Caco-2 (cell line): ENCODE results near the gene HOXD11. TPM values are rescaled to one million over a fixed set of nuclear protein-coding genes. Genes with fewer than 3 reads are reported as not detected.

ENCODE experiments used
- BruUV-seq: library from RNA; stranded (reverse); fragments of 400-500 nt; replicated peaks from 2 replicates; lab custom pipeline; 2021; lab: Mats Ljungman, UMichigan
- CTCF ChIA-PET: fragments of 300-600 bp; sonication (Branson Sonifier 250); formaldehyde crosslinking; loops from one replicate; lab custom pipeline; 2022; ENCODE audit warnings: antibody characterized with exemption; lab: Charles Lee
- POLR2A ChIA-PET: fragments of 300-600 bp; sonication (Branson Sonifier 250); formaldehyde crosslinking; loops from one replicate; lab custom pipeline; 2022; ENCODE audit warnings: antibody characterized with exemption; lab: Charles Lee
- DNase-seq, 2 experiments: peaks; one replicate each; pipeline versions ENCODE4 v3.0.0 to v3.0.0-alpha.2; 2020 to 2022
- H3K27me3 ChIP-seq: replicated peaks from 2 replicates; pipeline ENCODE4 v1.6.0; 2011; ENCODE audit warnings: low read length; ENCODE audit not compliant: control insufficient read depth, insufficient read depth
- H3K36me3 ChIP-seq: 2 replicates; pipeline ENCODE4 v1.5.1; 2011; ENCODE audit warnings: low read length; ENCODE audit not compliant: control insufficient read depth, insufficient read depth
- H3K4me1 ChIP-seq: fragments of 250-450 bp; sonication (Bioruptor Pico); 2 replicates; pipeline ENCODE4 v1.5.1; 2020; ENCODE audit warnings: mild to moderate bottlenecking
- H3K4me3 ChIP-seq: 2 replicates; pipeline ENCODE4 v1.5.1; 2011; ENCODE audit warnings: low read depth, mild to moderate bottlenecking, control low read depth, low read length
- H3K9me3 ChIP-seq: fragments of 250-450 bp; sonication (Bioruptor Pico); 2 replicates; pipeline ENCODE4 v1.5.1; 2020; ENCODE audit warnings: mild to moderate bottlenecking, moderate library complexity
- H3K27ac Mint-ChIP-seq: one replicate; pipeline ENCODE4 v1.8.0; 2022; ENCODE audit warnings: mixed read lengths; ENCODE audit not compliant: unreplicated experiment
- H3K27me3 Mint-ChIP-seq: one replicate; pipeline ENCODE4 v1.8.0; 2022; ENCODE audit warnings: mixed read lengths; ENCODE audit not compliant: insufficient read depth, unreplicated experiment
- H3K36me3 Mint-ChIP-seq: one replicate; pipeline ENCODE4 v1.8.0; 2022; ENCODE audit warnings: mild to moderate bottlenecking, mixed read lengths; ENCODE audit not compliant: insufficient read depth, unreplicated experiment
- H3K4me1 Mint-ChIP-seq: one replicate; pipeline ENCODE4 v1.8.0; 2022; ENCODE audit warnings: low read depth, mixed read lengths; ENCODE audit not compliant: unreplicated experiment
- H3K4me3 Mint-ChIP-seq: one replicate; pipeline ENCODE4 v1.8.0; 2022; ENCODE audit warnings: mild to moderate bottlenecking, moderate library complexity, mixed read lengths; ENCODE audit not compliant: unreplicated experiment
- H3K9me3 Mint-ChIP-seq: one replicate; pipeline ENCODE4 v1.8.0; 2022; ENCODE audit warnings: mixed read lengths; ENCODE audit not compliant: unreplicated experiment
- intact Hi-C: fragments of 100-400 bp; cut with micrococcal nuclease; formaldehyde crosslinking; loops from one replicate; pipeline ENCODE4 v1.10.0; 2022; ENCODE audit not compliant: unreplicated experiment
- total RNA-seq: library from RNA; stranded (reverse); gene quantifications from 2 replicates; pipeline ENCODE4 v1.2.3, GENCODE V29; 2022
- TF ChIP-seq, protein P1 (sequence below), 2 experiments: fragments of 200-600 bp in 1 of 2; IDR thresholded peaks; 1 replicate in 1 of 2; 2 replicates in 1 of 2; pipeline versions ENCODE4 v1.5.1 to v1.8.0; 2011 to 2022; ENCODE audit warnings: antibody characterized with exemption in 1 of 2, control low read depth in 1 of 2, inconsistent platforms in 1 of 2, low read depth in 1 of 2, low read length in 1 of 2, mild to moderate bottlenecking in 1 of 2, moderate library complexity in 1 of 2; ENCODE audit not compliant: insufficient read depth in 1 of 2, severe bottlenecking in 1 of 2, unreplicated experiment in 1 of 2

HOXD11 gene
- total RNA-seq, 1 experiment from 2014 or later, result not detected

DNA sequence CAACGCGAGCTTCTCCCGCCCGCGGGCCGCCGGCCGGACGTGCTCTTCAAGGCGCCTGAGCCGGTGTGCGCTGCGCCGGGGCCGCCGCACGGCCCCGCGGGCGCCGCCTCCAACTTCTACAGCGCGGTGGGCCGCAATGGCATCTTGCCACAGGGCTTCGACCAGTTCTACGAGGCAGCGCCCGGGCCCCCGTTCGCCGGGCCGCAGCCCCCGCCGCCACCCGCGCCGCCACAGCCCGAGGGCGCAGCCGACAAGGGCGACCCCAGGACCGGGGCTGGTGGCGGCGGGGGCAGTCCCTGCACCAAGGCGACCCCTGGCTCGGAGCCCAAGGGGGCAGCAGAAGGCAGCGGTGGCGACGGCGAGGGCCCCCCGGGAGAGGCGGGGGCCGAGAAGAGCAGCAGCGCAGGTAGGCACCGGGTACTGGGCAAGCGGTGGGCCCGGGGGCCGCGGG, 676 bp downstream of the HOXD11 start:
- intact Hi-C loops, result no loop called here
- H3K9me3 ChIP-seq, result no peaks in the 10 kb centered on the region
- no peaks in the 10 kb centered on the region for H3K36me3 Mint-ChIP-seq
- peaks cover 15% of the 10 kb centered on the region for H3K4me1 Mint-ChIP-seq
- ChIA-PET POLR2A (no interaction called here), CTCF (interaction anchor here (0.6 to 0.7 kb wide), 2 partner anchors 20 to 546 kb away, joined by 4 to 5 read pairs; no protein-coding TSS in a partner anchor)
- TF ChIP-seq, protein P1, sequence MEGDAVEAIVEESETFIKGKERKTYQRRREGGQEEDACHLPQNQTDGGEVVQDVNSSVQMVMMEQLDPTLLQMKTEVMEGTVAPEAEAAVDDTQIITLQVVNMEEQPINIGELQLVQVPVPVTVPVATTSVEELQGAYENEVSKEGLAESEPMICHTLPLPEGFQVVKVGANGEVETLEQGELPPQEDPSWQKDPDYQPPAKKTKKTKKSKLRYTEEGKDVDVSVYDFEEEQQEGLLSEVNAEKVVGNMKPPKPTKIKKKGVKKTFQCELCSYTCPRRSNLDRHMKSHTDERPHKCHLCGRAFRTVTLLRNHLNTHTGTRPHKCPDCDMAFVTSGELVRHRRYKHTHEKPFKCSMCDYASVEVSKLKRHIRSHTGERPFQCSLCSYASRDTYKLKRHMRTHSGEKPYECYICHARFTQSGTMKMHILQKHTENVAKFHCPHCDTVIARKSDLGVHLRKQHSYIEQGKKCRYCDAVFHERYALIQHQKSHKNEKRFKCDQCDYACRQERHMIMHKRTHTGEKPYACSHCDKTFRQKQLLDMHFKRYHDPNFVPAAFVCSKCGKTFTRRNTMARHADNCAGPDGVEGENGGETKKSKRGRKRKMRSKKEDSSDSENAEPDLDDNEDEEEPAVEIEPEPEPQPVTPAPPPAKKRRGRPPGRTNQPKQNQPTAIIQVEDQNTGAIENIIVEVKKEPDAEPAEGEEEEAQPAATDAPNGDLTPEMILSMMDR (IDR thresholded peaks at IDR 0.05; ENCODE audit: insufficient read depth in 1 of 2, low read depth in 1 of 2, low read length in 1 of 2, severe bottlenecking in 1 of 2, unreplicated experiment in 1 of 2), result no peak
- DNase-seq, result no peak
- H3K27me3 ChIP-seq, result peaks cover 12% of the 10 kb centered on the region
- H3K36me3 ChIP-seq, result no peaks in the 10 kb centered on the region
- H3K4me1 ChIP-seq, result peaks cover 15% of the 10 kb centered on the region
- H3K27ac Mint-ChIP-seq, result no peak overlapping the region
- H3K4me3 Mint-ChIP-seq, result peak overlapping the region; percentile 64
- no peaks in the 10 kb centered on the region for H3K9me3 Mint-ChIP-seq
- no TSS peak for BruUV-seq
- peaks cover 56% of the 10 kb centered on the region for H3K27me3 Mint-ChIP-seq
- H3K4me3 ChIP-seq, result no peak overlapping the region

DNA sequence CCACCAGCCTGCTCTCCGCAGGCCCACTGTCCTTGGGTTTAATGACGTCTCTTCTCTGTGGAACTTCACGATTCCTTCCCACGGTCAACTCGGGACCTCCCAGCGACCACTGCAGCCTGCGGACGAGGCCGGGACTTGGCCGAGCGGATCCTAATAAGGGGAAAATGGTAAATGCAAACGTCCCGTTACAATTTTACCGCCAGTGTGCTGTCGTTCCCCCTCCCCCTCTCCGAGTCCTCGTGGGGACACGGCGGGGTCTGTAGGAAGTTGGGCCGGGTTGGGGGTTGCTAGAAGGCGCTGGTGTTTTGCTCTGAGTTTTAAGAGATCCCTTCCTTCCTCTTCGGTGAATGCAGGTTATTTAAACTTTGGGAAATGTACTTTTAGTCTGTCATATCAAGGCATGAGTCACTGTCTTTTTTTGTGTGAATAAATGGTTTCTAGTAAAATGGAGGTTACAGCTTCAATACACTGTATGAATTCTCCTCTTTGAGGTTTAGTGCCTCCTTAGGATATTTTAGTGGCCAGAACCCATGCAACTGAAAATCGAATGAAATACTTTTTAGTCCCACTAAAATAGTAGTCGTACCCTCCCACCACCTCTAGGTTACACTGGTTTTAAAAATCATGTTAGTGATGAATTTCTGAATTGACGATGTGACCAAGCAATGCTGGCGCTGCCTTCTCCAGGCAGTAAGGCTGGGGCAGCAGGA, 2.3 kb downstream of the HOXD11 start:
- Histone ChIP-seq H3K27me3 (peaks cover 14% of the 10 kb centered on the region), H3K9me3 (no peaks in the 10 kb centered on the region), H3K4me1 (peaks cover 12% of the 10 kb centered on the region), H3K36me3 (no peaks in the 10 kb centered on the region), H3K4me3 (no peak overlapping the region)
- no TSS peak for BruUV-seq
- Mint-ChIP-seq H3K36me3 (no peaks in the 10 kb centered on the region), H3K27ac (no peak overlapping the region), H3K27me3 (peaks cover 57% of the 10 kb centered on the region), H3K9me3 (no peaks in the 10 kb centered on the region), H3K4me3 (no peak overlapping the region), H3K4me1 (peaks cover 12% of the 10 kb centered on the region)
- intact Hi-C loops, result no loop called here
- CTCF ChIA-PET, result interaction anchor here (2.2 kb wide), 1 partner anchor 346 kb away, joined by 6 read pairs; no protein-coding TSS in a partner anchor
- POLR2A ChIA-PET, result no interaction called here
- TF ChIP-seq, protein P1 (IDR thresholded peaks at IDR 0.05; ENCODE audit: insufficient read depth in 1 of 2, low read depth in 1 of 2, low read length in 1 of 2, severe bottlenecking in 1 of 2, unreplicated experiment in 1 of 2), result no peak
- DNase-seq, result no peak

DNA sequence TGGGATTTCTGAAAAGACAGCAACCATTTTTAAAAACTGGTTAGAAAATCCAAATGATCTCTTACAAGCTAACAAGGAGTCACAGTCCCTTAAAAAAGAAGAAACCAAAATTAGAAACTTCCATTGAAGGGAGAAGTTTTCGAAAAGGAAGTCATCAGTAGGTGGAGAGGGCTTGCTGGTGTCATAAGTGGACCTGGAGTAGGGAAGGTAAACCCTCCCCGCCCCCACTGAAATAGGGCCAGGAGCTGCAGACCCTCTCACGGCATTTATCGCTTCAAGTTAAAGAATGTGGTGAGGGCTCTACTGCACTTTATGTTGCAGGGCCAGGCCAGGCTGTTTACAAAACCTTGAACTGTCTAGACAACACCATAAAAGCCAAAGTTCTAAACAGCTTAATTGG, 2.9 kb downstream of the HOXD11 start:
- Histone ChIP-seq H3K9me3 (no peaks in the 10 kb centered on the region), H3K4me3 (no peak overlapping the region), H3K27me3 (peaks cover 14% of the 10 kb centered on the region), H3K4me1 (peaks cover 6% of the 10 kb centered on the region; the same call in 1 of the 2 replicates), H3K36me3 (no peaks in the 10 kb centered on the region)
- no peaks in the 10 kb centered on the region for H3K36me3 Mint-ChIP-seq
- TF ChIP-seq, protein P1 (IDR thresholded peaks at IDR 0.05; ENCODE audit: insufficient read depth in 1 of 2, low read depth in 1 of 2, low read length in 1 of 2, severe bottlenecking in 1 of 2, unreplicated experiment in 1 of 2), result no peak
- CTCF ChIA-PET, result interaction anchor here (2.2 kb wide), 1 partner anchor 345 kb away, joined by 6 read pairs; no protein-coding TSS in a partner anchor
- intact Hi-C loops, result no loop called here
- no peak overlapping the region for H3K27ac Mint-ChIP-seq
- H3K9me3 Mint-ChIP-seq, result no peaks in the 10 kb centered on the region
- no peak for DNase-seq
- peaks cover 52% of the 10 kb centered on the region for H3K27me3 Mint-ChIP-seq
- no peak overlapping the region for H3K4me3 Mint-ChIP-seq
- BruUV-seq, result no TSS peak
- H3K4me1 Mint-ChIP-seq, result peaks cover 7% of the 10 kb centered on the region
- POLR2A ChIA-PET, result no interaction called here
